HEK293 (cell line): ENCODE results near the gene GNMT.

ENCODE experiments used
- ELK4 ChIP-seq: IDR thresholded peaks from 2 replicates; pipeline ENCODE4 v1.6.1; 2011; ENCODE audit warnings: mild to moderate bottlenecking, low read depth, low read length, borderline replicate concordance
- ZNF571 ChIP-seq: fragments of 450-650 bp; formaldehyde crosslinking; IDR thresholded peaks from 2 replicates; pipeline ENCODE4 v1.5.0; 2017; ENCODE audit warnings: missing biosample characterization, missing genetic modification characterization

DNA sequence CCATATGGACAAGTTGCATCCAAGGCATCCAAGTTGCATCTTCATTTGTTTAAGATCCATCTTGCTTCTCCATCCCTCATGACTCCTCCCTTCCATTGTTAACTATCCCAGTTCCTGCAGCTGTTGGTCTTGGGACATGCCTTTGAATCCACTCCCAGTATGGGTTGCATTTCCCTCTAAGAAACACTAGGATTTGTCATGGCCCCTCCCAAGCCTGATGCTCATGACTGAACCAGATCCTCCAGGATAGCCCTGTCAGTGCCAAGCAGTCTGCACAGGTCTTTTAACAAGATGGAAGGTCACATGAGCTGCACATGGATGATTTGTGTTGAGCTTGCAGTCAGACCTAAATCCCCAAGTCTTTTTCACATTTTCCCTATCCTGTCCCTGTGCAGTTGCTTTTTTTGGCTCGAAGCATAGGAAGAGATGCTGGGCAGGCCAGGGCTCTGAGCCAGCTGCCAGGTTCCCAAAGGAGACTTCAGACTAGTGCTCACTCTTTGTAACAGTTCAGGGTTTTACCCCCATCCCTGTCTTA, 28.0 kb downstream of the GNMT start:
- TF ChIP-seq ELK4 (no peak), ZNF571 (tag by site-specific recombination) (no peak)
